NCI-H146 treated with DMSO at 0.1 percent for 48 hours (cell line): ENCODE results near the gene WDR4.
"Not testable (repeated sequence)": the region's sequence is repeated elsewhere in the genome, so short reads cannot be mapped to it uniquely, and the experiment has no call there.

Source experiments
- DNase-seq: peaks from one replicate; lab custom pipeline; 2025; ENCODE audit not compliant: unreplicated experiment; lab: John Stamatoyannopoulos, UW

Gene WDR4

GRCh38 chr21:42841156-42841915 is 38.0 kb downstream of the WDR4 start:
- DNase-seq: no peak

GRCh38 chr21:42840411-42841155 is 38.8 kb downstream of the WDR4 start:
- DNase-seq: no peak

- no peak for DNase-seq
Measured at GRCh38 chr21:42839271-42840231, 39.8 kb downstream of the WDR4 start.

- DNase-seq: not testable (repeated sequence)
Measured at GRCh38 chr21:42838212-42838690, 41.1 kb downstream of the WDR4 start.

- DNase-seq: no peak
Measured at GRCh38 chr21:42837421-42838211, 41.7 kb downstream of the WDR4 start.

GRCh38 chr21:42836767-42837301 is 42.5 kb downstream of the WDR4 start:
- DNase-seq: no peak

- no peak for DNase-seq
Measured at GRCh38 chr21:42836402-42836666, 43.0 kb downstream of the WDR4 start.

GRCh38 chr21:42835611-42836401 is 43.5 kb downstream of the WDR4 start:
- no peak for DNase-seq

GRCh38 chr21:42835211-42835610 is 44.1 kb downstream of the WDR4 start:
- no peak for DNase-seq

- no peak for DNase-seq
Measured at GRCh38 chr21:42834726-42835191, 44.6 kb downstream of the WDR4 start.

- DNase-seq: no peak
Measured at GRCh38 chr21:42833859-42834725, 45.2 kb downstream of the WDR4 start.

- DNase-seq: no peak
Measured at GRCh38 chr21:42833439-42833815, 45.9 kb downstream of the WDR4 start.

- not testable (repeated sequence) for DNase-seq
Measured at GRCh38 chr21:42832321-42832630, 47.1 kb downstream of the WDR4 start.

GRCh38 chr21:42830456-42831455 is 48.6 kb downstream of the WDR4 start:
- DNase-seq: no peak

GRCh38 chr21:42829954-42830353 is 49.4 kb downstream of the WDR4 start:
- no peak for DNase-seq

GRCh38 chr21:42829417-42829816 is 49.9 kb downstream of the WDR4 start:
- no peak for DNase-seq

GRCh38 chr21:42827588-42827987 is 51.8 kb downstream of the WDR4 start:
- DNase-seq: no peak
